ENCODE results near the gene CC2D2B. TPM values are rescaled to one million over a fixed set of nuclear protein-coding genes. Genes with fewer than 3 reads are reported as not detected.
"Not testable (repeated sequence)": the region's sequence is repeated elsewhere in the genome, so short reads cannot be mapped to it uniquely, and the experiment has no call there.

CC2D2B gene
- total RNA-seq, 2 experiments from 2014 or later = 4.1 TPM; not detected in 1

DNA sequence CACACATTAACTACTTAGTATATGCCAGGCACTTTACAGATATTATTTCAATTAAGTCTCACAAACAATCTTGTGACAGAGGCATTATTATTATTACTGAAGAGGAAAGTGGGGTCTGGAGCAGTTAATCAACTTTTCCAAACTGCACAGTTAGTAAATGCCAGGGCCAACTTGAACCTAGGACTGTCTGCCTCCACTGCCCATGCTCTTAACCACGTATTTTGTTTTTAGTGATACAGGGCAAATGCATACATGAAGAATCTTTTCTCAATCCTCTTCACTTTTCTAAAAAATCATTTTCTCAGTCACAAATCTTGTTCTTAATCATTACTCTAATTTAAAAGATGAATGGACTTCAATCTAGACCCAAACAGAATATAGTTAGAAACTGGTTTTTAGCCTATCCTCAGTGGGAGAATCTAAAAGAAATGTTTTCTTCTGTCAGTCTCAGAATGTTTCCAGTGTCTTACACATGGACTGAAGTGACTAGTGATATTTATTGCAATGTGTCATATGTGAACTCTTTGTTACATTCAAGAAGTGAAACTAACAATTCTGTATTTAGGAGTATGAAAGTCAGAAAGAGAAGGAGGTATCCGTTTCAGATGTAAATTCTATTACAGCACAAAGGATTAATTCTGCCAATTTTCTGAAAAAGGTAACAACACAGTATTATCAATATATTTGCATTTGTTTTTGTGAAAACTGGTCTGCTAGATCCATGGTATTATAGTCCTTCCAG, 80.1 kb downstream of the CC2D2B start:
- peak overlapping the region; percentile 74 for H3K27ac ChIP-seq (ENCODE audit: low read depth, low read length, poor library complexity, severe bottlenecking)
- H3K4me3 ChIP-seq (ENCODE audit: low read depth, low read length, poor library complexity, severe bottlenecking) = peak overlapping the region; percentile 24
- no peaks in the 10 kb centered on the region for H3K36me3 ChIP-seq (ENCODE audit: insufficient read depth, low read length)
- TF ChIP-seq CTCF (conservative IDR thresholded peaks at IDR 0.05; ENCODE audit: low read length) = no peak
- no peak for TF ChIP-seq EZH2phosphoT487 (IDR thresholded peaks at IDR 0.05; ENCODE audit: borderline replicate concordance, low read depth, low read length)
- BruUV-seq (replicated peaks) = no TSS peak
- no peaks in the 10 kb centered on the region for H4K20me1 ChIP-seq (ENCODE audit: insufficient read depth, low read length)
- intact Hi-C loops (cut with micrococcal nuclease; ENCODE audit: unreplicated experiment) = loop anchor here (1.0 to 5.0 kb wide), 5 partner anchors 123 to 558 kb away; partner anchors contain the start of gene SORBS1
- peak; percentile 55 for DNase-seq (ENCODE audit: low spot score)
- no peaks in the 10 kb centered on the region for H3K9me3 ChIP-seq (ENCODE audit: low read length)
- ChIA-PET CTCF (ENCODE audit: unreplicated experiment) (no interaction called here), POLR2A (no interaction called here)
- H3K9me2 ChIP-seq (ENCODE audit: insufficient read depth, low read length) = no peaks in the 10 kb centered on the region
- peaks cover 34% of the 10 kb centered on the region for H3K4me1 ChIP-seq (ENCODE audit: insufficient read depth, low read length, poor library complexity, severe bottlenecking)
- no peaks in the 10 kb centered on the region for H3K79me2 ChIP-seq (ENCODE audit: insufficient read depth, low read depth, low read length)
- peak overlapping the region; percentile 76 for H2AFZ ChIP-seq (ENCODE audit: low read length)
- peak overlapping the region; percentile 64 for H3K4me2 ChIP-seq (ENCODE audit: low read length)

DNA sequence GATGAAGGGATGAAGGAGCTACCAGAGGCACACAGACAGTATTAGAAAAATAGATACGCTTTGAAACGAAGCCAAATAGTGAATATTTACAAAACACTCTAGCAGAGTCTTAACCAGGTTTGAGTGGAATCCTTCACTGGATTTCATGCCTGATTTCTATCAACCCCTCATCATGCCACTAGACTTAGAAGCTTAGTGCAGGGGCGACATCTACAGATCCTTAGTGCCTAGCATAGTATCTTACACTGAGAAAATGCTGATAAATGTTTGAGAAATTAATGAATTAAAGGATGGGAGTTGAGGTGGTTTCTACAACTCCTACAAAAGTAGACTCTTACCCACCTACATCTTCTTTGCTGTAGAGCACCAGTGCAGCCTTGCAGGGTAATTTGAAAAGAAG, 80.9 kb downstream of the CC2D2B start:
- Histone ChIP-seq H3K79me2 (ENCODE audit: insufficient read depth, low read depth, low read length) (no peaks in the 10 kb centered on the region), H3K4me2 (ENCODE audit: low read length) (peak overlapping the region; percentile 64), H2AFZ (ENCODE audit: low read length) (peak overlapping the region; percentile 76; the same call in 1 of the 2 replicates), H3K4me3 (ENCODE audit: low read depth, low read length, poor library complexity, severe bottlenecking) (peak overlapping the region; percentile 24), H3K9me2 (ENCODE audit: insufficient read depth, low read length) (no peaks in the 10 kb centered on the region), H4K20me1 (ENCODE audit: insufficient read depth, low read length) (no peaks in the 10 kb centered on the region), H3K36me3 (ENCODE audit: insufficient read depth, low read length) (no peaks in the 10 kb centered on the region), H3K9me3 (ENCODE audit: low read length) (no peaks in the 10 kb centered on the region), H3K4me1 (ENCODE audit: insufficient read depth, low read length, poor library complexity, severe bottlenecking) (peaks cover 34% of the 10 kb centered on the region), H3K27ac (ENCODE audit: low read depth, low read length, poor library complexity, severe bottlenecking) (peak overlapping the region; percentile 74)
- CTCF ChIA-PET (ENCODE audit: unreplicated experiment) = interaction anchor here (1.0 to 2.3 kb wide), 4 partner anchors 26 to 295 kb away, joined by 3 to 12 read pairs (median 4); partner anchors contain the start of gene TCTN3
- no TSS peak for BruUV-seq (replicated peaks)
- intact Hi-C loops (cut with micrococcal nuclease; ENCODE audit: unreplicated experiment) = loop anchor here (1.0 to 5.0 kb wide), 5 partner anchors 123 to 558 kb away; partner anchors contain the start of gene SORBS1
- DNase-seq (ENCODE audit: low spot score) = peak; percentile 64
- POLR2A ChIA-PET = interaction anchor here (0.5 to 1.2 kb wide), 3 partner anchors 23 to 404 kb away, joined by 3 to 5 read pairs (median 5); no protein-coding TSS in a partner anchor
- no peak for TF ChIP-seq EZH2phosphoT487 (IDR thresholded peaks at IDR 0.05; ENCODE audit: borderline replicate concordance, low read depth, low read length)
- peak; percentile 79 for TF ChIP-seq CTCF (conservative IDR thresholded peaks at IDR 0.05; ENCODE audit: low read length)

- POLR2A ChIA-PET = interaction anchor here (1.3 kb wide), 1 partner anchor 10 kb away, joined by 4 read pairs; no protein-coding TSS in a partner anchor
- H3K9me2 ChIP-seq (ENCODE audit: insufficient read depth, low read length); H4K20me1 ChIP-seq (ENCODE audit: insufficient read depth, low read length); H2AFZ ChIP-seq (ENCODE audit: low read length); H3K27ac ChIP-seq (ENCODE audit: low read depth, low read length, poor library complexity, severe bottlenecking); H3K4me2 ChIP-seq (ENCODE audit: low read length); H3K79me2 ChIP-seq (ENCODE audit: insufficient read depth, low read depth, low read length); H3K4me1 ChIP-seq (ENCODE audit: insufficient read depth, low read length, poor library complexity, severe bottlenecking); BruUV-seq (replicated peaks); H3K4me3 ChIP-seq (ENCODE audit: low read depth, low read length, poor library complexity, severe bottlenecking); CTCF ChIA-PET (ENCODE audit: unreplicated experiment); H3K9me3 ChIP-seq (ENCODE audit: low read length); intact Hi-C loops (cut with micrococcal nuclease; ENCODE audit: unreplicated experiment); DNase-seq (ENCODE audit: low spot score); H3K36me3 ChIP-seq (ENCODE audit: insufficient read depth, low read length): not testable (repeated sequence)
These were observed 86.6 kb downstream of the CC2D2B start for GRCh38 chr10:95994376-95994775.
